Measurements from ENCODE around the gene CHRM1.

Gene CHRM1

DNA sequence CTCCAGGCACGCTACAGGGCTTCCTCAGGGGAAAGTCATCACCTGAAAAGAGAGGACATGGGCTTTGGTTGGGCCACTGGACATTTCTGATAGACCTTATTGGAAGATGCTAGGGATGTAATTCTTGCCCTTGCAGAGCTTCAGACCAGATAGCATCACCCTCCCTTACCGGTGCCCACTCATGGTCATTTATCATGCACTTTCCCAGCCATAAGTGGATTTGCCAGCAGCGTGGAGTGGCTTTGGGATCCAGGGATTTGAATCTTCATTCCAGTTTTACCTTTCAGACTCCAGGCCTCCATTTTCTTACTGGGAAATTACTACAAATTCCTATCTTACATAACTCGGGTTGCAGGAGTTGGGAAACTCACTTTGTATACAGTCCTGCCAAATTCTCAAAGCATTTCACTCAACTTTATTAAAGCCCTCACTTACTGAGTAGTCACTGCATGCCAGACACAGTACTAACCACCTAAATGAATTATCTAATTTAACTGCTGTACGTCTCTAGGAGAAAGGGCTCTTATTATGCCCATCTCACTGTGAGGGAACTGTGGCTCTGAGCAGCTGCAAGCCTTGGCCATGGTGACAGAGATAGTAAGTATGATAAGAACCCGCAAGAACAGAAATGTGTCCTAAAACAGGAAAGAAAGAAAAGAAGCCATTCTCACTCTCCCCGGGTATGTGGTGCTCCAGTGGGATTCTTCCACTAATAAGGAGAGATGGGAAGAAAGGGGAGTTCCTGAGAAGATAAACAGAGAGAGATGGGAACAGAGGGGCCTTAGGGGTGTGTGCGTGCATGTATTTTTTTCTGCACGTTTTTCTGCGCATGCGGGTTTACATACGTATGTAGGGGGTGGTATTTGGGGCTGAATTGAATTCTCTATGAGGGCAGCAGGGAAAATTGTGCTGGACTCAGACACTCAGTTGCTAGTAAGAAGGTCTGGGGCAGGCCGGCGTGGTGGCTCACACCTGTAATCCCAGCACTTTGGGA lies 9.7 kb downstream of the CHRM1 start:
- DNase-seq (ENCODE audit: low read depth in 1 of 2, low spot score in 1 of 2), result peak in 1 of 2 experiments; percentile 28
- TF ChIP-seq, protein P1, sequence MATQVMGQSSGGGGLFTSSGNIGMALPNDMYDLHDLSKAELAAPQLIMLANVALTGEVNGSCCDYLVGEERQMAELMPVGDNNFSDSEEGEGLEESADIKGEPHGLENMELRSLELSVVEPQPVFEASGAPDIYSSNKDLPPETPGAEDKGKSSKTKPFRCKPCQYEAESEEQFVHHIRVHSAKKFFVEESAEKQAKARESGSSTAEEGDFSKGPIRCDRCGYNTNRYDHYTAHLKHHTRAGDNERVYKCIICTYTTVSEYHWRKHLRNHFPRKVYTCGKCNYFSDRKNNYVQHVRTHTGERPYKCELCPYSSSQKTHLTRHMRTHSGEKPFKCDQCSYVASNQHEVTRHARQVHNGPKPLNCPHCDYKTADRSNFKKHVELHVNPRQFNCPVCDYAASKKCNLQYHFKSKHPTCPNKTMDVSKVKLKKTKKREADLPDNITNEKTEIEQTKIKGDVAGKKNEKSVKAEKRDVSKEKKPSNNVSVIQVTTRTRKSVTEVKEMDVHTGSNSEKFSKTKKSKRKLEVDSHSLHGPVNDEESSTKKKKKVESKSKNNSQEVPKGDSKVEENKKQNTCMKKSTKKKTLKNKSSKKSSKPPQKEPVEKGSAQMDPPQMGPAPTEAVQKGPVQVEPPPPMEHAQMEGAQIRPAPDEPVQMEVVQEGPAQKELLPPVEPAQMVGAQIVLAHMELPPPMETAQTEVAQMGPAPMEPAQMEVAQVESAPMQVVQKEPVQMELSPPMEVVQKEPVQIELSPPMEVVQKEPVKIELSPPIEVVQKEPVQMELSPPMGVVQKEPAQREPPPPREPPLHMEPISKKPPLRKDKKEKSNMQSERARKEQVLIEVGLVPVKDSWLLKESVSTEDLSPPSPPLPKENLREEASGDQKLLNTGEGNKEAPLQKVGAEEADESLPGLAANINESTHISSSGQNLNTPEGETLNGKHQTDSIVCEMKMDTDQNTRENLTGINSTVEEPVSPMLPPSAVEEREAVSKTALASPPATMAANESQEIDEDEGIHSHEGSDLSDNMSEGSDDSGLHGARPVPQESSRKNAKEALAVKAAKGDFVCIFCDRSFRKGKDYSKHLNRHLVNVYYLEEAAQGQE (IDR thresholded peaks at IDR 0.05; ENCODE audit: insufficient replicate concordance, low read depth), result no peak
- TF ChIP-seq GABPA (IDR thresholded peaks at IDR 0.05; ENCODE audit: low read depth) (no peak), SPI1 (IDR thresholded peaks at IDR 0.05; ENCODE audit: borderline replicate concordance, low read depth) (no peak), POLR2AphosphoS5 (IDR thresholded peaks at IDR 0.05; ENCODE audit: low read depth) (no peak)
- TF ChIP-seq, protein P2, sequence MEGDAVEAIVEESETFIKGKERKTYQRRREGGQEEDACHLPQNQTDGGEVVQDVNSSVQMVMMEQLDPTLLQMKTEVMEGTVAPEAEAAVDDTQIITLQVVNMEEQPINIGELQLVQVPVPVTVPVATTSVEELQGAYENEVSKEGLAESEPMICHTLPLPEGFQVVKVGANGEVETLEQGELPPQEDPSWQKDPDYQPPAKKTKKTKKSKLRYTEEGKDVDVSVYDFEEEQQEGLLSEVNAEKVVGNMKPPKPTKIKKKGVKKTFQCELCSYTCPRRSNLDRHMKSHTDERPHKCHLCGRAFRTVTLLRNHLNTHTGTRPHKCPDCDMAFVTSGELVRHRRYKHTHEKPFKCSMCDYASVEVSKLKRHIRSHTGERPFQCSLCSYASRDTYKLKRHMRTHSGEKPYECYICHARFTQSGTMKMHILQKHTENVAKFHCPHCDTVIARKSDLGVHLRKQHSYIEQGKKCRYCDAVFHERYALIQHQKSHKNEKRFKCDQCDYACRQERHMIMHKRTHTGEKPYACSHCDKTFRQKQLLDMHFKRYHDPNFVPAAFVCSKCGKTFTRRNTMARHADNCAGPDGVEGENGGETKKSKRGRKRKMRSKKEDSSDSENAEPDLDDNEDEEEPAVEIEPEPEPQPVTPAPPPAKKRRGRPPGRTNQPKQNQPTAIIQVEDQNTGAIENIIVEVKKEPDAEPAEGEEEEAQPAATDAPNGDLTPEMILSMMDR (IDR thresholded peaks at IDR 0.05; ENCODE audit: insufficient read depth, low read length), result no peak

DNA sequence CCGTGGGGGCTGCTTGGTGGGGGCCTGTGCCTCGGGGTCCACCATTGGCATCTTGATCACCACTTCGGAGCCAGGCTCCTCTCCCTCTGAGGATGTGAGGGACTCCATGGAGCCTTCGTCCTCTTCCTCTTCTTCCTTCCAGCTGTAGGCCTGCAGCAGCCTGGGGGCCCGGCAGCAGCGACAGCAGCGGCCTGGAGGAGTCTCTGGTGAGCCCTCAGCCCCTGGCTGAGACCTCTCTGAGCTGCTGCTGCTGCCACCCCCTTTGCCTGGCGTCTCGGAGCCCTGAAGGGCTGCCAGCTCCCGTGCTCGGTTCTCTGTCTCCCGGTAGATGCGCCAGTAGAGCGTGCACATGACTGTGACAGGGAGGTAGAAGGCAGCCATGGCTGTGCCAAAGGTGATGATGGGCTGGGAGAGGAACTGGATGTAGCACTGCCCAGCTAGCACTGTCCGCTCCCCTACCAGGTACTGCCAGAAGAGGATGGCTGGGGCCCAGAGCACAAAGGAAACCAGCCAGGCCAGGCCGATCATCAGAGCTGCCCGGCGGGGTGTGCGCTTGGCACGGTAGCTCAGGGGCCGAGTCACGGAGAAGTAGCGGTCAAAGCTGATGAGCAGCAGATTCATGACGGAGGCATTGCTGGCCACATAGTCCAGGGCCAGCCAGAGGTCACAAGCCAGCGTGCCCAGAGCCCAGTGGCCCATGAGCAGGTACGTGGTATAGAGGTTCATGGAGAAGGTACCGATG lies 10.9 kb downstream of the CHRM1 start:
- H3K27ac ChIP-seq (replicated peaks), result no peak overlapping the region
- H3K27me3 ChIP-seq (ENCODE audit: insufficient read depth, poor library complexity, severe bottlenecking), result peaks cover 8% of the 10 kb centered on the region
- no peak overlapping the region for H3K4me3 ChIP-seq (replicated peaks; ENCODE audit: insufficient read depth, low read length)
- DNase-seq (ENCODE audit: low read depth in 1 of 2, low spot score in 1 of 2), result no peak
- TF ChIP-seq POLR2AphosphoS5 (IDR thresholded peaks at IDR 0.05; ENCODE audit: low read depth) (no peak), GABPA (IDR thresholded peaks at IDR 0.05; ENCODE audit: low read depth) (no peak), SPI1 (IDR thresholded peaks at IDR 0.05; ENCODE audit: borderline replicate concordance, low read depth) (no peak)
- TF ChIP-seq, protein P2 (IDR thresholded peaks at IDR 0.05; ENCODE audit: insufficient read depth, low read length), result no peak
- TF ChIP-seq, protein P1 (IDR thresholded peaks at IDR 0.05; ENCODE audit: insufficient replicate concordance, low read depth), result no peak

More for the DNA sequence above, 9.7 kb downstream of the CHRM1 start:
- H3K27ac ChIP-seq (replicated peaks), result no peak overlapping the region
- peaks cover under 1% of the 10 kb centered on the region for H3K27me3 ChIP-seq (ENCODE audit: insufficient read depth, poor library complexity, severe bottlenecking)
- no peak overlapping the region for H3K4me3 ChIP-seq (replicated peaks; ENCODE audit: insufficient read depth, low read length)

DNA sequence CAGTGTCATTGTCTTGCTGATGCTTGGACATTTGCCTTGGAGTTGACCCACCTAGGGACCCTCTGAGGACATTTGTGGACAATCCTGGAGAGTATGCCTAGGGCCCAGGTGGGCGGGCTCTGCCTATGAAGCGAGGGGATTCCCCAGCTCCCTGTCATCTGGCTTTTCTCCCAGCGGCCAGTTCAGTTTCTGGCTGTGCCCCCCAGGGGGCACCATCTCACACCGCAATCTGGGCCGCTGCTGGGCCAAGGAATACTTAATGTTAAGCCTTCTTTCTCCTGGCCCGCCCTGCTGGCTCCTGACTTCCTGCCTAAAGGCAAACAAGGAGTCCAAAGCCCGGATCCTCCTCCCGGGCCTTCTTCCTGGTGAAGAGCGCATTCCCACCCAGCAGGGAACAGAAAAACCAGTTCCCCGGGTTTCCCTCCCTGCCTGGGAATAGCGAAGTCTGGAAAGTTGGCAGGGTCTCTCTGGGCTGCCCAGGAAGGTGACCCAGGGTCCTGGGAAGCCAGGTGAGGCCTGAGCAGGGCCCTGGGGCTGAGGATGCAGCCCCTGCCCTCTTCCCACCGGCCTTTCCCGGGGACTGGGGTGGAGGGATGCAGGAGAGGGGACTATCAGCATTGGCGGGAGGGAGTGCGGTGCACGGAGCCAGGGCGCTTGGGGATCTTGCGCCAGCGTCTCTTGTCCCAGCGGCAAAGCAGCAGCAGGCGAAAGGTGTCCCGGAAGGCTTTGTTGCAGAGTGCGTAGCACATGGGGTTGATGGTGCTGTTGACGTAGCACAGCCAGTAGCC lies 11.9 kb downstream of the CHRM1 start:
- Histone ChIP-seq H3K4me3 (replicated peaks; ENCODE audit: insufficient read depth, low read length) (no peak overlapping the region), H3K27me3 (ENCODE audit: insufficient read depth, poor library complexity, severe bottlenecking) (peaks cover 8% of the 10 kb centered on the region), H3K27ac (replicated peaks) (no peak overlapping the region)
- no peak for DNase-seq (ENCODE audit: low read depth in 1 of 2, low spot score in 1 of 2)
- TF ChIP-seq, protein P2 (IDR thresholded peaks at IDR 0.05; ENCODE audit: insufficient read depth, low read length), result peak; percentile 6
- TF ChIP-seq, protein P1 (IDR thresholded peaks at IDR 0.05; ENCODE audit: insufficient replicate concordance, low read depth), result no peak
- TF ChIP-seq SPI1 (IDR thresholded peaks at IDR 0.05; ENCODE audit: borderline replicate concordance, low read depth) (no peak), GABPA (IDR thresholded peaks at IDR 0.05; ENCODE audit: low read depth) (no peak), POLR2AphosphoS5 (IDR thresholded peaks at IDR 0.05; ENCODE audit: low read depth) (no peak)

All from HL-60 (cell line).